Activated naive CD4-positive, alpha-beta T cell treated with anti-CD3 and anti-CD28 coated beads, Interleukin-2, amount 50 U/mL, for 72 hours (primary cell): Measurements from ENCODE around the gene GALNS. TPM values are rescaled to one million over a fixed set of nuclear protein-coding genes. Genes with fewer than 3 reads are reported as not detected.

Source experiments
- ATAC-seq, 2 donors: fragments of 150-1000 bp; cut with Tn5 transposase; 2 replicates each; pipeline ENCODE4 v1.10.0; 2021; ENCODE audit warnings: mild to moderate bottlenecking in 2 of 2, moderate library complexity in 2 of 2
- DNase-seq, 2 donors: peaks; one replicate each; pipeline ENCODE4 v3.0.0; 2021 to 2022; ENCODE audit warnings: low spot score in 2 of 2
- H3K27ac Mint-ChIP-seq, 2 donors: one replicate each; pipeline ENCODE4 v1.8.0; 2022; ENCODE audit warnings: mild to moderate bottlenecking in 2 of 2, mixed read lengths in 2 of 2
- H3K36me3 Mint-ChIP-seq, 2 donors: one replicate each; pipeline ENCODE4 v1.8.0; 2022; ENCODE audit warnings: mixed read lengths in 2 of 2
- H3K9me3 Mint-ChIP-seq, 2 donors: one replicate each; pipeline ENCODE4 v1.8.0; 2022; ENCODE audit warnings: mixed read lengths in 2 of 2
- total RNA-seq, 2 donors: library from RNA; stranded (reverse); gene quantifications; one replicate each; pipeline ENCODE4 v1.2.3, GENCODE V29; 2022

The GALNS gene
- total RNA-seq, 2 donors from 2014 or later: 29.3 to 50.3 TPM

DNA sequence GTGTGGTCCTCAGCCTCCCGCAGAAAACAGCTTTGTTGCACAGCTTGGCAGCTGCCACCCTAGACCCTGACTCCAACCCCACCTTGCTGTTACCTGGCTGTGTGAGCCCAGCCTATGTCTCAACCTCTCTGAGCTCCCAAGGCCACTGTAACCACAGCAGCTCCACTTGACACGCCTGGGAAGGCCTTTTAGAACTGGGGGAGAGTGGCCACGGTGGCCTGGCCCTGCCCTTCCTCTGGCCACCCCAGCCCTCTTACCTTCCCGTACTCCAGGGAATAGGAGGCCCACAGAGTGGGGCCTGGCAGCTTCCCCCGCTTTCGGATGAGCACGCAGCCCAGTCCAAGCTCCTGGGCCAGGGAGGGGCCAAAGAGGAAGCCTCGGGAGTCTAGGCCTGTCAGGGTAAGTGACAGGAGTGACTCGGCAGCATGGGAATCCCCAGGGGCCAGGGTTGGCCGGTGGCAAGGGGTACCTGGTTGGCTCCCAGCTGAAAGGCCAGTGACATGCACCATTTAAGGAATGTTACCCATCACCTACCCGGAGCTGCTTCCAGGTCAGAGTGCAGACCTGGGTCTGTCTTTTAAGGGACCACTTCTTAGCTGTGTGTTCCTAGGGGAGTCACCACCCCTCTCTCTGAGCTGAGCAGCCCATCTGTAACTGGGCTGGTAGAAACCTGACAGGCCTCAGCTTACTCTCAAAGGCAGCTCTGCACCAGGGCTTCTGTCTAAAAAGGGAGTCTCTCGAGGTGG, 46.4 kb downstream of the GALNS start:
- no peaks in the 10 kb centered on the region for H3K9me3 Mint-ChIP-seq
- DNase-seq (peak; percentile 44 to 73), ATAC-seq (peak in 1 of 2 donors; percentile 35)
- H3K27ac Mint-ChIP-seq: peak overlapping the region; percentile 95
- H3K36me3 Mint-ChIP-seq: peaks cover 11% of the 10 kb centered on the region in 2 donors

DNA sequence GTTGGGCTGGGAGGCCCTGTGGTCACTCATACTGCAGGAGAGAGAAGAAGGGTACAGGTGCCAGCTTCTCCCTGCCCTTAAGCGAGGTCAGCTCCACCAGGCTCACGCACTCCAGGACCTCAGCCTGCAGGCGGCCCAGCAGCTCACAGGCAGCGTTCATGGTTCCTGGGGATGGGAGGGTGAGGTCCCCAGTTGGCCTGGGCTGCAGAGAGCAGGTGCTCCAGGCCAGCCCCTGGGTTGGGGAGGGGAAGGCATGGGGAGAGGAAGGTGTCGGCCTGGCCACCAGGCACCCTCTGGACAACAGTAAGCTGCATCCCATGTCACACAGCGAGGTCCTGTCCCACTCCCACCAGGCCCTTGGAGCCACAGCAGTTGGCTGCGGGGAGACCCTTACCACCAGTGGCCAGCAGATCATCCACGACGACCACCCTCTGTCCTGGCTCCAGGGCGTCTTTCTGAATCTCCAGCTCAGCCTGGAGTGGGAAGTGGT, 47.0 kb downstream of the GALNS start:
- Mint-ChIP-seq H3K36me3 (peaks cover 11 to 12% of the 10 kb centered on the region in 2 donors), H3K27ac (peak overlapping the region; percentile 95), H3K9me3 (no peaks in the 10 kb centered on the region)
- ATAC-seq (no peak), DNase-seq (peak in 1 of 2 donors; percentile 60)

DNA sequence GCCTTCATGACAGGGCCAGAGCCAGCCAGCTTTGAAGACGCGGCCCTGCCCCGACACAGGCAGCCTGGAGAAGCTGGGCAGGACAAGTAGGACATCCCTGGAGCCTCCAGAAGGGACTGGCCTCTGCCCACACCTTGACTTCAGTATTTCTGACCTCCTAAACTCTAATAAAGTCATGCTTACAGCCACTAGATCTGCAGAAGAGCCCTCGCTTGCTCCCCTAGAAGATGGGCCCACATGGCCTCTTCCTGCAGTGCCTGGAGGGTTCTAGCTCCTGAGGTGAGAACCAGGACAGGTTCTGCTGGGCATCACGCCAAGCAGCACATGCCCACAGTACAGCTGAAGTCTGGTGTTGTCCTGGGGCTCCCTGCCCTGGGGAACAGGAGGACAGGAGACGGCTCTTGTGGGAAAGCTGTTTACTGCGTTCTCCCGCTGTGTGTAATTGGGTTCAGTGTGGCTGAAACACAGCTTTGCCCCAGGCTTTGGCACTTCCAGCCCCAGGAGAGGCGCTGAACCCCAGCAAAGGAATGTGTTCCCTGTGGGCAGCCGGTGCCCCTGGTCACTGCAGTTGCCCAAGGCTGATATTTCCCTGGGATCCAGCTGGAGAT, 47.6 kb downstream of the GALNS start:
- ATAC-seq (no peak), DNase-seq (peak in 1 of 2 donors; percentile 57)
- H3K27ac Mint-ChIP-seq: peak overlapping the region; percentile 87 to 95
- H3K9me3 Mint-ChIP-seq: no peaks in the 10 kb centered on the region
- H3K36me3 Mint-ChIP-seq: peaks cover 11 to 17% of the 10 kb centered on the region in 2 donors

DNA sequence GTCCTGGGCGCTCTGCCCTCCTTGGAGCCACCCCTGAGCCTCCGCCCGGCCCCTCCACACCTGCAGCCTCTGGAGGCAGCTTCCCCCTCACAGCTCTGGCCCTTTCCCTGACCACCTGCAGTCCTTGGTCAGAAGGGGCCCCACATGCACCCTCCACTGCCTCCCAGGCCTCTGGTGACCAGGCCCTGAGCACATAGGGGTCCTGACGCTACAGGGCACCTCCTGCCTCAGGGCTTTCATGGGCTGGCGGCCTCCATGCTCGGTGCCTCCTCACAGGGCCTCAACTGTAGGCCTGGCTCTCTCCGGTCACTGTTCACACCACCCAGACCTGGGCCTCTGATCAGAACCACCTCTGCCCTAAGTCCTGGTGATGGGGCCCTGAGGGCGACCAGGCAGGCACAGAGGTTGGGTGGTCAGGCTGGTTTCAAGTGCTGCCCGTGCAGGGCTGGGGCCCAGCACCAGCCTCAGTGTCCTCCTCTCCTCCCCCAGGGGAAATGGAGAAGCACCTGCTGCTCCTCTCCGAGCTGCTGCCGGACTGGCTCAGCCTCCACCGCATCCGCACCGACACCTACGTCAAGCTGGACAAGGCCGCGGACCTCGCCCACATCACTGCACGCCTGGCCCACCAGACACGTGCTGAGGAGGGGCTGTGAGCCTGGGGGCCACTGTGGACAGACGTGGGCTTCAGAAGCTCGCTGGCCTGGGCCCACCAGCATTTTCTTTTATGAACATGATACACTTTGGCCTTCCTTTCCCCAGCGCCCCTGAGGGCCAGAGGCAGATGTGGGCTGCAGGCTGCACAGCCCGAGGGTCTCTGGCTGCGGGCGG, 48.9 kb downstream of the GALNS start:
- no peaks in the 10 kb centered on the region for H3K9me3 Mint-ChIP-seq
- H3K27ac Mint-ChIP-seq: peak overlapping the region; percentile 85 to 95
- DNase-seq: no peak
- no peak for ATAC-seq
- H3K36me3 Mint-ChIP-seq: peaks cover 11 to 17% of the 10 kb centered on the region in 2 donors

DNA sequence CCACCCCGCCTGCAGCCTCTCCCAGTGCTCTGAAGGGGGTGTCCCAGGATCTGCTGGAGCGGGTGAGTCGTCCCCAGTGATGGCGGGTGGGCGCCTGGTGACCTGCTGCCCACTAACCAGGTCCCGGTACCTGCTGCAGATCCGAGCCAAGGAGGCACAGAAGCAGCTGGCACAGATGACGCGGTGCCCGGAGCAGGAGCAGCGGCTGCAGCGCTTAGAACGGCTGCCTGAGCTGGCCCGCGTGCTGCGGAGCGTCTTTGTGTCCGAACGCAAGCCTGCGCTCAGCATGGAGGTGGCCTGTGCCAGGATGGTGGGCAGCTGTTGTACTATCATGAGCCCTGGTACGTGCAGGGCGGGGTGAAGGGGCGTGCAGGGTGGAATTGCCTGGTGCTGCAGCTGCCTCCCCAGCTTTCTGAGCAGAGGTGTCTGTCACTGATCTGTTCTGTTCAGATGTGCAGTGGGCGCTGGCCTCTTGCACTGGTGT, 49.6 kb downstream of the GALNS start:
- ATAC-seq: no peak
- Mint-ChIP-seq H3K27ac (peak overlapping the region in 1 of 2 donors; percentile 95), H3K9me3 (no peaks in the 10 kb centered on the region), H3K36me3 (peaks cover 11 to 17% of the 10 kb centered on the region in 2 donors)
- peak in 1 of 2 donors; percentile 61 for DNase-seq

DNA sequence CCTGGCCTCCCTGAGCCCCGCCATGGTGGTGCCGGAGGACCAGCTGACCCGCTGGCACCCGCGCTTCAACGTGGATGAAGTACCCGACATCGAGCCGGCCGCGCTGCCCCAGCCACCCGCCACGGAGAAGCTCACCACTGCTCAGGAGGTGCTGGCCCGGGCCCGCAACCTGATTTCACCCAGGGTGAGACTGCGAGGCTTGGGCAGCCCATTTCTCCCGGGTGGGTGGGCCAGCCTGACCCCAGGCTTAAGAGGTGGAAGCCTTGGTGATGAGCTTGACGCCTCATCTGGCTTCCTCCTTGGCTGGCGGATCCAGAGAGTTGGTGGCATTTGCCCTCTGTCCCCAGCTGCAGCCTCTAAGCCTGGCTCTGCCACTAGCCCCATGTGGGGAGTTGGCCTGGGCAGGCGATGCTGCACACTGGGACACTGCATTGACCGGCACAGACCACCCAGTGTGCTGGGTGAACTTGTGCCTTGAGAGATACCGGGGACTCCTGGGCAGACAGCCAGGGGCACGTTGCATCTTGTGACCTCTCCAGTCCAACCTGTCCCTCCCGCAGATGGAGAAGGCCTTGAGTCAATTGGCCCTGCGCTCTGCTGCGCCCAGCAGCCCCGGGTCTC, 50.1 kb downstream of the GALNS start:
- DNase-seq: no peak

DNA sequence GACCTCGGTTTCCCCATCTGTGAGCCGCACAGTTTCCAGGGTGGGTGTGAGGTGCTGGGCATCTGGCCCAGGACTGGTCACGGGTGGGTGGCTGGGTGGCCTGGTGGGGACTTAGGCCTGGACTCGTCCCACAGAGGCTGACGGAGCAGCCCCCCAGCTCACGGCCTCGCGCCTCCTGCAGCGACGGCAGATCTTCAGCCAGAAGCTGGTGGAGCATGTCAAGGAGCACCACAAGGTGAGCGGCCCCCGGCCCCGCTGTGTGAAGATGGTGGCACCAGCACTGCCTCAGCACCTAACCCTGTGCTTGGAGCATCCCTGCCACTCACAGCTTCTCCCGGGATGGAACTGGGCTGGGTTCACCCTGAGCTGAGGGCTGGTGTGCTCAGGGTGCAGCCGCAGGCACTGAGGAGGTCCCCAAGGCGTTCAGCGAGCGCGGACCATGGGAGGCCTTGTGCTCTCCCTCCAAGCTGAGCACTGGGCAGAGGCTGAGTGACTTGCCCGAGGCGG, 50.8 kb downstream of the GALNS start:
- no peak overlapping the region for H3K27ac Mint-ChIP-seq
- H3K36me3 Mint-ChIP-seq: peaks cover 8 to 24% of the 10 kb centered on the region in 2 donors
- DNase-seq: peak in 1 of 2 donors; percentile 58

More for the DNA sequence above, 50.1 kb downstream of the GALNS start:
- no peak for ATAC-seq
- Mint-ChIP-seq H3K36me3 (peaks cover 11 to 18% of the 10 kb centered on the region in 2 donors), H3K9me3 (no peaks in the 10 kb centered on the region), H3K27ac (peak overlapping the region in 1 of 2 donors; percentile 95)

DNA sequence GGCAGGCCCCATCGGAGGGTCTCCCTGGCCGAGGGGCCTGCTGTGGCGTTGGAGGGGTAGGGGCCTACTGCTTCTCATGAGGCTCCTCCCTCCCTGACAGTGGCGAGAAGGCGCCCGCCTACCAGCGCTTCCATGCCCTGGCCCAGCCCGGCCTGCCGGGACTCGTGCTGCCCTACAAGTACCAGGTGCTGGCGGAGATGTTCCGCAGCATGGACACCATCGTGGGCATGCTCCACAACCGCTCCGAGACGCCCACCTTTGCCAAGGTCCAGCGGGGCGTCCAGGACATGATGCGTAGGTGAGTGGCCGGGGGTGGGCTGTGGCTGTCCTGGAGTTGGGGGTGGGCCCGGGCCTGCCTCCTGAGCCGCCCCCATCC, 51.4 kb downstream of the GALNS start:
- Mint-ChIP-seq H3K36me3 (peaks cover 4 to 24% of the 10 kb centered on the region in 2 donors), H3K27ac (no peak overlapping the region), H3K9me3 (no peaks in the 10 kb centered on the region)
- ATAC-seq: no peak
- DNase-seq: no peak

More for the DNA sequence above, 50.8 kb downstream of the GALNS start:
- no peaks in the 10 kb centered on the region for H3K9me3 Mint-ChIP-seq
- ATAC-seq: no peak

DNA sequence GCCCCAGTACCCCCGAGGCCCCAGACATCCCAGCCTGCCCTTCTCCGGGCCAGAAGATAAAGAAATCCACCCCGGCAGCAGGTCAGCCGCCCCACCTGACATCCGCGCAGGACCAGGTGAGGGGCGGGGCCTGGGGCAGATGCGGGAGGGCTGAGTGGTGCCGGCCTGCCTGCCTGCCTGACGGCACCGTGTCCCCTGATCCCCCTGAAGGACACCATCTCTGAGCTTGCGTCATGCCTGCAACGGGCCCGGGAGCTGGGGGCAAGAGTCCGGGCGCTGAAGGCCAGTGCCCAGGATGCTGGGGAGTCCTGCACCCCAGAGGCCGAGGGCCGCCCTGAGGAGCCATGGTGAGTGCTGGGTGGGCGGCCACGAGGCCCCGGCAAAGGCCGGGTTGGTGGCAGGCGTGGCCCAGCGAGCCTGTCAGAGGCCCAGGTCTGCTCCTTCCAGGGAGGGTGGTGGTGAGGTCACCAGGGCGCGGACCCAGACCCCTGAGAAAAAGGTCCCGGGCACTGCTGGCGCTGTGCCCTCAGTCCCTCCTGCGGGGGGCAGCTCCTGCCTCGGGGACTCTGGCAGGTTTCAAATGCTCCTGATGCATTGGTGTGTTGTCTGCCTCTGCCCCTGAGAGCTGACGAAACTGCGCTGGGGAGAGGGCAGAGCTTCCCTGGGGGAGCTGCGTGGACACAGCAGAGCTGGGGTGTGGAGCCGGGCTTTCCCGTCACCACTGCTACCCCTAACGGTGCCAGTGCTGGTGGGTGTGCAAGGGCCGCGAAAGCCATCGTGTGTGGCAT, 52.0 kb downstream of the GALNS start:
- no peaks in the 10 kb centered on the region for H3K9me3 Mint-ChIP-seq
- H3K27ac Mint-ChIP-seq: peak overlapping the region; percentile 89 to 91
- peak in 1 of 2 donors; percentile 18 for ATAC-seq
- DNase-seq: peak; percentile 54 to 63
- H3K36me3 Mint-ChIP-seq: peaks cover 0 to 24% of the 10 kb centered on the region in 2 donors

DNA sequence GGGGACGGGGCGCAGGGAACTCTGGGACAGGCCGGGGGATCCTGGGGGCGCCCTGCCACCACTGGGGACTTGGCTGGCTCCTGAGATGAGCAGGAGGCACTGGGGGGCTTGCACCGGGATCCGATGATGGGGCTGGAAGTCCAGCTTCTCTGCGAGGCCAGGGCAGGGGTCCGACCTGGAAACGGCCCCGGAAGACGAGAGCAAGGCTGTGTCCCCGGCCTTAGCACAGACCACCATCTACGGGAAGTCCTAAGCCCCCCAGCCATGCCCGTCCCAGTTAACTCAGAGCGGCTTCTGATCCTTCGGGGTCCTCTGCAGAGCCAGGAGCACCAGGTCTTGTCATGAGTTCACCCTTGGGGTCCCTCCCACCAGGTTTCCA, 52.6 kb downstream of the GALNS start:
- peaks cover 0 to 24% of the 10 kb centered on the region in 2 donors for H3K36me3 Mint-ChIP-seq
- peak overlapping the region; percentile 81 to 91 for H3K27ac Mint-ChIP-seq
- DNase-seq: peak in 1 of 2 donors; percentile 59
- no peak for ATAC-seq
- H3K9me3 Mint-ChIP-seq: no peaks in the 10 kb centered on the region

DNA sequence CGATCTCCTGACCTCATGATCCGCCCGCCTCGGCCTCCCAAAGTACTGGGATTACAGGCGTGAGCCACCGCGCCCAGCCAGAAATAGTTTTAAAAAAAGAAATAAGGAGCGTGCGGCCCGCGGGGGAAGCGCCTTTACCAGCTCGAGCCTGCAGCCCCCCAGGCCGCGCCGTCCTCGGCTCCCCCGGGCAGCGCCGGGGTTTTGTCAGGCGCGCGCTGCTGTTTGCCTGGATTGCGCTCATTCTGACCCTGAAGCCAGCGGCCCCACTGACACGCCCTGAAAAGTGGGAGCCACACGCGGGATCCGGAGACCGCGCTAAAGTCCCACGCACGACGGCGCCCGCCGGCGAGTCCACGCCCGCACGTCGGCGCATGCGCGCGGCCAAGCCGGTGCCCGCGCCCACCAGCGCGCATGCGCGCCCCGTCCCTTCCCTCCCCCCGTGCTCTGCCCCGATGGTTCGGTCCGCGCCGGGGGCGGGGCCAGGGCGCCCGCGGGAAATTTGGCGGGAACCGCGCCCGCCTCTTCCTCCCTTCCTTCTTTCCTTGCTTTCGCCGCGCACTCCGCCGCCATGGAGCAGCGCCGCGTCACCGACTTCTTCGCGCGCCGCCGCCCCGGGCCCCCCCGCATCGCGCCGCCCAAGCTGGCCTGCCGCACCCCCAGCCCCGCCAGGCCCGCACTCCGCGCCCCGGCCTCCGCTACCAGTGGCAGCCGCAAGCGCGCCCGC, 53.3 kb downstream of the GALNS start, which contains the start of gene CDT1:
CDT1 (plus strand) TSS at position 526 of the 724 bp plus-strand sequence; CDS start at position 569, 43 bp downstream.
- peak; percentile 54 to 63 for ATAC-seq
- Mint-ChIP-seq H3K27ac (peak within 1 kb of the TSS; percentile 91 to 97), H3K36me3 (peaks cover 0 to 22% of the 10 kb centered on the region in 2 donors), H3K9me3 (no peaks in the 10 kb centered on the region)
- peak; percentile 90 to 93 for DNase-seq

DNA sequence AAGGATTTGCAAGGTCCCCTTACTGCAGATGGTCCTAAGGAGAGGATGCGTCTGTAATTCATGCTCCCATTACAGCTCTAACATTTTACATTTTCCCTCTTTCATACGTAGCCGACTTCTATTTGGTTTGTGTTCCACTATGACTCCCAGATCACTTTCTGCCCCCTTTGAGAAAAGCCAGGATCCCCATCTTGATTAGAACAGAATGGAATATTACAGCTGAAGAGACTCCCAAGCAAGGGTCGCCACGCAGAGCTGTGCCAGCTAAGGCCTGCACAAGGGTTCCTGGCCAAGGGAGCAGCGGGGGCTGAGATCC, 56.5 kb downstream of the GALNS start:
- no peak for DNase-seq
- Mint-ChIP-seq H3K27ac (no peak overlapping the region), H3K36me3 (peaks cover 0 to 13% of the 10 kb centered on the region in 2 donors), H3K9me3 (no peaks in the 10 kb centered on the region)
- no peak for ATAC-seq

DNA sequence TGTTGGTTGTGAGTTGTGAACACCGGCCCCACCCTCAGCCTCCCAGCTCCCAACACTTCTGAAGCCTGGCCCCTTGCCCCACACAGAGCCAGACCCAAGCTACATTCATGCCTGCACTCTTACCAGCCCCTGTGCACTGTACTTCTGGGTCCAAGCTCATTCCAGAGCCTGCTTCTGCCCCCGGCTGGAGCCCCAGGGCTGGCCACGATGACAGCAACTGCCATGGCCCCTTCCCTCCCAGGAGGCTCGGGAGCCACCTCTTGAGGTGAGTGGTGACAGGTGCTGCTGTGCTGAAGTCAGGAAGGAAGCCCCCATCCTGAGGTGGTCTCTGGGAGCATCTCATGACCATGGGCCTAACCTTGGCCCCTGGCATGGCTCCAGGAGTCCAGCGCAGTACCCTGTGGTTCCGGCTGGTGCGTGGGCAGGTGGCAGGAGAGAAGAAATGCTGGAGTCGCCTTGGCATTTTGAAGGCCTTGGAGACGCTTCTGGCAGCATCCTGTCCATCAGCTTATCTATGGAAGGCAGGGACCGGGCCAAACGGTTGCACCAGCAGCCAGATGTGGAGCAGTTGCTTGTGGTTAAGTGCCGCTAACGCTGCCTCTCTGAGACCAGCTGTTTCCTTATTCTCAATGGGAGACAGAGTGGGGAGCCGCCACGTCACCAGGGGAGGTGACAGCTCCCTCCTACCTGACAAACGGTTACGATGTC, 57.0 kb downstream of the GALNS start:
- peaks cover 0 to 12% of the 10 kb centered on the region in 2 donors for H3K36me3 Mint-ChIP-seq
- H3K27ac Mint-ChIP-seq: no peak overlapping the region
- H3K9me3 Mint-ChIP-seq: no peaks in the 10 kb centered on the region
- no peak for DNase-seq
- ATAC-seq: no peak

DNA sequence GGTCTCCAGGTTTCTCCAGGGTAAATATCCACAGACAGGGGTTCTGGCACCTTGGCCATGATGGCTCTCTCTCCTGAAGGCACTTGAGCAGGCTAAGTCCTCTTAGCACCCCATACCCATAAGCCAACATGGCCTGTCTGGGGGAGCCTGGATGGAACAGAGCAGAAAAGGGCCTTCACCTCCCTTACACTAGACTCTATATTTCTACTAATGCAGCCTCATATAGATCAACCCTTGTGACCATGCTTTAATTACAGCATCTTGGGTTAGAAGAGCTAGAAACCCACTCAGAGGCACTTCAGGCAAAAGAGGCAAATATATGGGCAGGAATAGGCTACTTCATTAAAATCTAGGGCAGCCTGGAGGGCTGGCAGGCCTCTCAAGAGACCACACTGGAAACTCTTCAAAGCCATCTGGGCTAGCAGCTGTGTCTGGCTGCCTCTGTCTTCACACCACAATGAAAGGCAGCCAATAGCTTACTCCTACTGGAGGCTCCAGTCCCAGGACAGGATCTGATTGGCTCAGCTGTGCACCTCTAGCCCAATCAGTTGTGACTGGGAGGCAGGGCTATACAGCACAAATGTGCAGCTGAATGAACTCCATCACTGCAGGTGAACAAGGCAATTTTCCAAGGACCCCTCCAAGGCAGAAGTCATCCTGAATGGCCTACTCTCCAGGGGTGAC, 57.8 kb downstream of the GALNS start:
- peaks cover 0 to 7% of the 10 kb centered on the region in 2 donors for H3K36me3 Mint-ChIP-seq
- DNase-seq: no peak
- ATAC-seq: no peak

More for the DNA sequence above, 57.8 kb downstream of the GALNS start:
- H3K9me3 Mint-ChIP-seq: no peaks in the 10 kb centered on the region
- no peak overlapping the region for H3K27ac Mint-ChIP-seq
